HG02970 (cell line): ENCODE measurements around the gene SLC18B1.

Source experiments
- ATAC-seq: cut with Tn5 transposase; IDR thresholded peaks from one replicate; pipeline ENCODE4 v1.9.1; 2021; ENCODE audit warnings: mild to moderate bottlenecking, moderate library complexity, moderate number of reproducible peaks; ENCODE audit not compliant: unreplicated experiment, low FRiP score

SLC18B1 gene

DNA sequence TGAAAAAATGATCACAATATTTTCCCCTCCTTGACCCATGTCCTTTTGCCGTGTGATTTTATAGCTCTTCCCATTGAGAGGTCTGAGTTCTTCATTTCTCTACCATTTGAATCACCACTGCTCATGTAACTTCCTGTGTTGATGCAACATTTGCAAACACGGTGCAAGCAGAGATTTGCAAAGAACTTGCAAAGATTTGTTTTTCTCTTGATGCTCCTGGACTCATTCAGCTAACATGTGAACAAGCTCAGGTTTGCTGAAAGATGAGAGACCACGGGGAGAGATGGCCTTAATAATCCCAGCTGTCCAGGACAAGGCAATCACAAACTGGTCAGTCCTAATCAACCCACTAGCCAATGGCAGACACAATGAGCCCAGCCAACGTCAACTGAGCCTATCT is 49.3 kb downstream of the SLC18B1 start:
- no peak for ATAC-seq

DNA sequence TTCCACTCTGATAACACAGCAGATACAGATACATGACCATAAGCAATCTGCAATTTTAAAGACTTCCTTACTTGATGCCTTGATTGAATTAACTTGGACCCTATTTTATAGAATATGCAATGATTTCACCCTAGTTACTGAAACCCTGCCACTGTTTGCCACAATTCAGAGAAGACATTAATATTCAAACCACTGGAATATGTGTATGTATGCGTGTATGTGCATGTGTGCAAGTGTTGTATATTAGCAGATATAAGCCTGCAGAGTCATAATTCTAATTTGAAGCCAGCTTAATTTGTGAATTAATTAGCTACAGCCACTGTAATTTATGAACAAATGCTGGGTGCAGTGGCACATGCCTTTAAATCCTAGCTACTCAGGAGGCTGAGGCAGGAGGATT is 50.0 kb downstream of the SLC18B1 start:
- ATAC-seq = no peak

DNA sequence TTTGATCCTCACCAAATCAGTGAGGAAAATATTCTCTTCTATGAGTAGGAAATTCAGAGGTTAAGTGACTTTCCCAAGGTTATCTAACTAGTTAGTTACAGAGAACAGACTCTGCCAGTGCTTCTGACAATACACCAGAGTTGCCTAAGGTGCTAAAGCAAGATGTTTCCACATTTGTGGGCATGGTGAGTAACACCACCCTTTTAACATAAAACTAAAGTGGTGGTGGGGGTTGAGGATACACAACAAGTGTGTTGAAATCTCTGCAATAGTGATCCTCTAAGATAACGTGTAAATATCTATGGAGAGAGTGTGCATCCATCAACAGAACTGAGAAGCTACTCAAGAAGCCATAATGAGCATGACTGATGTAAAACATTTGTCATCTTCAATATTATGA is 52.4 kb downstream of the SLC18B1 start:
- no peak for ATAC-seq

DNA sequence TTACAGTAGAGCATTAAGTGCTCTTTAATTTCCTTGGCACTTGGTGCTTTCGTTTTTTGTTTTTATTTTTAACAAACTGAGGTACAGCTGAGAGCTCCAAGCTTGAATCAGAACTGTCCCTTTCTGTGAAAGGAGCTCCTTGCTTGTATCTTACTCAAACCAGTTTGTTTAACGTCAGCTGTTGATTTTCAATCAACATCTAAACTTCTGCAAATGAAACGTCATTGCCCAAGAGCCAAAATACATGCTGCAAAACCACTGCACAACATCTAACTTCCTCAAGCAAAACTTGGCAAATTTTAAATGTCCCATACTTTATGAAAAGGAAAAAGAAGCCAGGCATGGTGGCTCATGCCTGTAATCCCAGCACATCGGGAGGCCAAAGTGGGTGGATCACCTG is 55.9 kb downstream of the SLC18B1 start:
- no peak for ATAC-seq

DNA sequence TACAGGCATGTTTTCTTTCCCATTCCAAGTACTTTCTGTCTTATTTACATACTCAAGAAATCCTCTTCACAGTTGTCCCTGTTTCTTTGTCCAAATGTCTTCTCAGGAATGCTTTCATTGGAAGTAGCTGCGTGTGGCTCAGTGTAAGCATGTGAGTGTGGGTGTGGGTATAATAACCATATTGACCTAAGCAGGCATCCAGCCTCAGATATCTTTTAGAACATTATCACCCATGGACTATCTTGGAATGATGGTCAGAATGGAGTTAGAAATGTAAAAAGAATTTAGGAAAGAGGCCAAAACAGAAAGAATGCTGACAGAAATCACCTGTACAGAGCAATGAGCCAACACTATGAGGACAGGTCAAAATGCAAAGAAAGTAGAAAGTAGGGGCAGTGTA is 57.2 kb downstream of the SLC18B1 start:
- ATAC-seq = no peak

DNA sequence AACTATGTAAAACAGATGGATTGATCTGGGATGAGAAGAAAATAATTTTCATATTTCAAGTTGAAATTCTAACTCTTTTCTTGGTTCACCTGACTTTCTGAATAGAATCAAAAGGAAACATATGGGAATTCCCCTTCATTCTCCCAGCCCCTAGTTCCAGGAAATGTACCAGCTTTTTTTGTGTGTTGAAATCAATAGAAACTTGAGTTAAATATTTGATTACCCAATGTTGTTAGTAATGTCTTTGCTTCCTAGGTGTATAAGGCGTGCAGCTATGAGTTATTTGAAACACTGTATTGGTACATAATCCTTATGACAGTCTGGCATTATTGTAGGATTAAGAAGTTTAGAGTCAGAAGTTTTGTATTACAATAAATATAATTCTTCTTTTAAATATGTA is 62.2 kb downstream of the SLC18B1 start:
- no peak for ATAC-seq

DNA sequence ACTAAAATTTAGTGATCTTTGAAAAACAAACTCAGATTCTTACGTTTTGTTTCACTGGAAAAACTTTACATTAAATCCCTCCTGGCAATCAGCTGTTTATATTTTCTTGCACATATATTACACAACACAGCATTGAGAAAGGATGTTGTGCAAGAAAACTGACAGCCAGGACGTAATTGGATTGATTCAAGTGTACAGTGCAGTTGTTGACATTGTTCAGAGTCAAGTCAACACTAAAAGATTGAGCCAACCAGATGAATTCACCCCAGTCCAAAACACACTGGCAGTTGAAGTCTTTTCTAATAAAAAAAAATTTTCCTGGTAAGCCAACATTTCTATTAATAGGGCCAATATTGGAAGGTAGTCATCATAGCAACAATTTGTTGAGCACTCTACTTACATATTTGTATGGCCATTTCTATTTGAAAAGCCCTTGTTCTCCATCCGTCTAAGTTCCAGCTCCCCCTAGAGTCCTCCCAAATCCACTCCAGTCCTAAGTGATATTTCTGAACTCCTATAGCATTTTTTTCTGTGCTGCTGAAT is 63.7 kb downstream of the SLC18B1 start:
- ATAC-seq = no peak

DNA sequence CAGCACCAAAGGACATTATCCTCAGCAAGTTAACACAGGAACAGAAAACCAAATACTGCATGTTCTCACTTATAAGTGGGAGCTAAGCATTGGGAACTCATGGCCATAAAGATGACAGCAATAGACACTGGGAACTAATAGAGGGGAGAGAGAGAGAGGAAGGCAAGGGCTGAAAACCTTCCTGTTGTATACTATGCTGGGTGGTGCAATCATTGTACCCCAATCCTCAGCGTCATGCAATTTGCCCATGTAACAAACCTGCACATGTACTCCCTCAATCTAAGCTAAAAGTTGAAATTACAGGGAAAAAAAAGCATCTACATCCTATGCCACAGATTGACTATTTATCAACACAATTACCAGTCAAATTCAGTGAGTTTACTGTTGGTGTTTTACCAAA is 64.6 kb downstream of the SLC18B1 start:
- no peak for ATAC-seq

DNA sequence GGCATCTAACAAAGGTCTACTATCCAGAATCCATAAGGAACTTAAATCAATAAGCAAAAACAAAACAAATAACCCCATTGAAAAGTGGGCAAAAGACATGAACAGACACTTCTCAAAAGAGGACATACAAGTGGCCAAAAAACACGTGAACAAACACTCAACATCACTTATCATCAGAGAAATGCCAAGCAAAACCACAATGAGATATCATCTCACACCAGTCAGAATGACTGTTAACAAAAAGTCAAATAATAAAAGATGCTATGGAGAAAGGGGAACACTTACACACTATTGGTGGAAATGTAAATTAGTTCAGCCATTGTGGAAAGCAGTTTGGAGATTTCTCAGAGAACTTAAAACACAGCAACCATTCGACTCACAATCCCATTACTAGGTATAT is 65.2 kb downstream of the SLC18B1 start:
- no peak for ATAC-seq

DNA sequence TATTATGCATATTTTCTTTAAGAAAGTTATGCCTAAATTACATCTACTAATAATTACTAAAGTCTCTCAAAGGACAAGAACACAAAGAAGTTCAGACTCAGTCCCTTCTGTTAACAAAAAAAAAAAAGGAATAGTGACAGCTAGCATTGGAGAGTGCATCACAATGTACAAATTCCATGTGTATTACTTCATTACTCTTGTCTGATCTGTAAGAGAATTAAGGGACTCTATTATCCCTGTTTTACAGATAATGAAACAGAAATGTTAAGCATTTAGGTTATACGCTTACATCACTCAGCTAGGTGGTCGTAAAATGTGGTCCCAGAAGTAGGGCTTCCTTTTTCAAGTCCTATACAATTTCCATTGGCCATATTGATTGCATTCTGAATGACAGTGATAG is 67.4 kb downstream of the SLC18B1 start:
- ATAC-seq = no peak

DNA sequence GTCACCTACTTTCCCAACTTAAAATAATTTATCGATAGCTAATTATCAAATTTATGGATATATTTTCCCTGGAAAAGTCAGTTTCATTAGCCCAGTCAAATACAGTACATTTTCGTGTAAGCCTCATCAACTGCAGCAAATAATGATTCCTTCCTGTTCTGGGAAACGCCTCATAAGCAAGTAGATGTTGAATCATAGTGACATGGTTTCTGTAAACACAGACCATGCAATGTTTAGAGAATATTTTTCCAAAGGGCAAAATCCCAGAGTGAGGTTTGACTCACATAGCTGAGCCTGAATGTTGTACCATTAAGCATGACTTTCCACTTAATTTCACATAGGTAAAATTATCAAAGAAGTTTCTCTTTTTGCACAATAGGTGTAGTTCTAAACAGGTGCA is 67.9 kb downstream of the SLC18B1 start:
- ATAC-seq = no peak

DNA sequence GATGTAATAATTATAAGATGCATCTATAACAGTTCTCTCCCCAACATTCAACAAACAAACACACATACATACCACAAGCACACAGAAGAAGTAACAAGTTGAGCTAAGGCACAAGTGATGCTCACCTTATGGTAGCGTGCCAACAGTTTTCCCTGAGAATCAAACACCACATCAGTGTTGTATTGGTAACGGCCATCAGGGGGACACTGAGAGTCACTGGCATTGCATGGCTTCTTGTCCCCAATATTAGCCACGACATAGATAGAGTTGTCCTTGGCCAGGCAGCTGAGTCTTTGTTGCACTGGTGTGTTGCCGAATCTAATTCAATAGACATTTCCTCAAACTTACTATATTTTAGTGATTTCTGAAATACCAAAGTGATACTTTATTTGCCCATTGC is 69.8 kb downstream of the SLC18B1 start:
- ATAC-seq = no peak

DNA sequence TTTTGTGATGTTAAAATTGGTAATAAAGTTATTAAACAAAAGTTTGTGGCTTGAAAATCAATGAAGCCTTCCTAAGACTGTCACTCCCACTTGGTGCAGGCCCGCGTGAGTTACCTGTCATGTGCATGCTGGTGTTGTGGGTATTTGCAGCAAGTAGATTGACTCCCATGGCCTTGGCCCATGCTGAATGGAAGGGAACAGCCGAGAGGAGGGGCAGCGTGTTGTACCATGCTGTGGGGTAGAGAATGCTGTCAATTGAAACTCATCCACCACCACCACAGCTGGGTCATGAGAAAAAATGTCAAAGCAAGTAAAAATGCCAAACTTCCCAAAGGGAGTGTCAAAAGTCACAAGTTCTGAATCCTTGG is 71.8 kb downstream of the SLC18B1 start:
- no peak for ATAC-seq

DNA sequence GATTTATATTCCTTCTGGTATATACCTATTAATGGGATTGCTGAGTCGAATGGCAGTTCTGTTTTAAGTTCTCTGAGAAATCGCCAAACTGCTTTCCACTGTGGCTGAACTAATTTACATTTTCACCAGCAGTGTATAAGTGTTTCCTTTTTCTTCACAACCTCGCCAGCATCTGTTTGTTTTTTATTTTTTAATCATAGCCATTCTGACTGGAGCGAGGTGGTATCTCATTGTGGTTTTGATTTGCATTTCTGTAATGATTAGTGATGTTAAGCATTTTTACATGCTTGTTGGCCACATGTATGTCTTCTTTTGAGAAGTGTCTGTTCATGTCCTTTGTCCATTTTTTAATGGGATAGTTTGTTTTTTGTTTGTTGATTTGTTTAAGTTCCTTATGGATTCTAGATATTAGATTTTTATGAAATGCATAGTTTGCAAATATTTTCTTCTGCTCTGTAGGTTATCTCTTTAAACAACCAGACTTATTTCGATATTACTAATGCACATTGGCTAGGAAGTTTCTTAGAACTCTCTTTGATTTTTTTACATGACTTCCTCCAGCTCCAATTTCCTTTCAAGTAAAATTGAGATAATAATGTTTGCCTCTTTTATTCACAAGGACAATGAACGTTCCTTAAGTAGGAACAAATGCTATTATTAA is 72.4 kb downstream of the SLC18B1 start:
- ATAC-seq = no peak

DNA sequence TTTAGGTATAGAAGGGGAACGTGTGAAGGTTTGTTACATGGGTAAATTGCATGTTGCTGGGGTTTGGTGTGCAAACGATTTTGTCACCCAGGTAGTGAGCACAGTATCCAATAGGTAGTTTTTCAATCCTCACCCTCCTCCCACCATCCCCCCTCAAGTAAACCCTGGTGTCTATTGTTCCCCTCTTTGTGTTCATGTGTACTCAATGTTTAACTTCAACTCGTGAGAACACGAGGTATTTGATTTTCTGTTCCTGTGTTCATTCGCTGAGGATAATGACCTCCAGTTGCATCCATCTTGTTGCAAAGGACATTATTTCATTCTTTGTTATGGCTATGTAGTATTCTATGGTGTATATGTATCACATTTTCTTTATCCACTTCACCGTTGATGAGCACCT is 73.0 kb downstream of the SLC18B1 start:
- ATAC-seq = no peak

DNA sequence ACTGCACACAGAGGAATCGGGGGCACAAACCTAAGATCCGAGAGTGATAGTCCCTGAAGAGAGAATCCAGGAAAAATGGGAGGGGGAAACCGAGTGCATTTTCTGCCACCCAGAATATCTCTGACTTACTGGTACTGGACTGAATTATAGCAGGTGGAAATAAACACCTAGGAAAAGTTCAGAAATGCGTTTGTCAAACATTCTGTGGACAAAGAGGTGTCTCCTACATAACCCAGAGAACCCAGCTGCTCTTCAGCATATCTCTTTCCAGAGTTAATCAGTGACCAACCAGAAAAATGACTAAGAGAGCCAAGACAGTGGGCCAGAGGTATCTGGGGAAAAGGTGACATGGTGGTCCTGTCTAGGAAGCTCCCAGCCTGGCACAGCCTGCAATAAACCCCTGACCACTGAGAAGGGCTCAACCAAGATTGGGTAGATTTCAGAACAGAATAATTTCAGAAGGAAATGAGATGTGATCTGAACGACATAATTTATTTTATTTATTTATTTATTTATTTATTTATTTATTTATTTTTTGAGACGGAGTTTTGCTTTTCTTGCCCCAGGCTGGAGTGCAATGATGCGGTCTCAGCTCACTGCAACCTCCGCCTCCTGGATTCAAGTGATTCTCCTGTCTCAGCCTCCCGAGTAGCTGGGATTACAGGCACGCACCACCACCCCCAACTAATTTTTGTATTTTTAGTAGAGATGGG is 78.5 kb downstream of the SLC18B1 start:
- ATAC-seq = no peak
